NOMO-1 treated with DMSO at 0.1 percent for 48 hours (cell line): ENCODE data around the gene MAP1B.
A peak's percentile ranks its signal among the peaks of the same experiment; 100 is the strongest.

Experiments
- DNase-seq: peaks from one replicate; lab custom pipeline; 2025; ENCODE audit not compliant: unreplicated experiment; lab: John Stamatoyannopoulos, UW

Gene MAP1B

GRCh38 chr5:72130351-72130761, 23.1 kb downstream of the MAP1B start:
- no peak for DNase-seq

DNA sequence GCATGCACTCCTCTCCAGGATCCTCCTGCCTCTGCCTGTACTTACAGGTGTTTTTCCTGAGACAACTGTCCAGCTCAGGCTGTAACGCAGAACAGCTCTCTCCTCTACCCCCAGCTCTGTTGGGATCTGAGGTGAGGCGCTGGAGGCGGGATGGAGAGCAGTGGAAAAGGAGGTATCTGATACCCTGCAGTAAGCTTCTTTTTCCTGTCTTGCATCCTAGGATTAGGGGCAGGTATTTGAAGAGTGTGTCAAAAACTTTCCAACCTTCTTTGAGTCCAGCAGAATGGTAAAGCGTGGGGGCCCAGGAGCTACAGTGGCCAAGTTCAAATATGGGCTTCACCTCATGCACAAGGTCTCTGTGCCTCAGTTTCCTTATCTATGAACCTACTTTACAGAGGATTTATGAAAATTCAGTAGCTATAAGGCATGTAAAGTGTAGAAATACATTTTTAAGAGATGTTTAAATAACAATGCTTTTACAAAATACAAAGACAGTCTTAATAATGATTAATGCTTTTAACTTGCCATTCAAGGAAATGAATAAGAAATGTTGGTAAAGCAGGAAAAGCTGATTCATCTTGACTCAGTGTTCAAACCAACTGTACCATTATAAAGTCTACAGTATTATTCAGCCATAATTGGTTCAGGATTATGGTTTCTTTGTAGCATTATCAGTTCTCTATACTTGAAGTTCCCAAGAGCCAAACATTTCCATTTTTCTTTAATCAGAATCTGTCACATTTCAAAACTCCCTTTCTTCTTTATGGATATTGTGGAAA, 26.1 kb downstream of the MAP1B start:
- DNase-seq, result no peak

DNA sequence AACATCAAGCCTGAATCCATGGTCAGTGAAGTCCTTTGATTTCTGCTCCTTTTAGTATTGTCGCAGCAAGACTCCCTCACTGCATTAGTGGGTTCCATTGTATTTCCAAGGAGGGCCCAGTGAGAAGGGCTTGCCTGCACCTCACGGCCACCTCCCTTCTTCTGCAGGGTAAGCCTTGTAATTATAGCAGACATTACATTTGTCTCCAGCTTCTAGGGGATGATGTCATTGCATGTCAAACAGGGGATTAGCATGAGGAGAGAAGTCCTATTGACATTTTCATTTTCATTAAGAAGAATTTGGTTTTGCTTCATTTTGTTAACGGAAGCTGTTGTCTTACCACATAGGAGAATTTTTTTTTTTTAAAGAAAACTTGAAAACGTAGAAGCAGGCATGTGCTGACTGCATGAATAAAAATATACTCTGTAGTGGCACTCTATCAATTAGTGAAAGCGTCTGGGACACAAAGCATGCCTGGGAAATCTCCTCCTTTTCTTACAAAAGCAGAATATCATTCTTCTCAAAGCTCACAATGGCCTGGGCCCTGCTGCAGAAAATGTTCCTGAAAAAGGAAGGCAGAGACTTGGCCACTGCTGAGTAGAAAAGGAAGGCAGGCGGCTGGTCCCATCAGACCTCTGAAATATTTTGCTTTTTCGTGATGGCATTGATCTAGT, 27.1 kb downstream of the MAP1B start:
- no peak for DNase-seq

DNA sequence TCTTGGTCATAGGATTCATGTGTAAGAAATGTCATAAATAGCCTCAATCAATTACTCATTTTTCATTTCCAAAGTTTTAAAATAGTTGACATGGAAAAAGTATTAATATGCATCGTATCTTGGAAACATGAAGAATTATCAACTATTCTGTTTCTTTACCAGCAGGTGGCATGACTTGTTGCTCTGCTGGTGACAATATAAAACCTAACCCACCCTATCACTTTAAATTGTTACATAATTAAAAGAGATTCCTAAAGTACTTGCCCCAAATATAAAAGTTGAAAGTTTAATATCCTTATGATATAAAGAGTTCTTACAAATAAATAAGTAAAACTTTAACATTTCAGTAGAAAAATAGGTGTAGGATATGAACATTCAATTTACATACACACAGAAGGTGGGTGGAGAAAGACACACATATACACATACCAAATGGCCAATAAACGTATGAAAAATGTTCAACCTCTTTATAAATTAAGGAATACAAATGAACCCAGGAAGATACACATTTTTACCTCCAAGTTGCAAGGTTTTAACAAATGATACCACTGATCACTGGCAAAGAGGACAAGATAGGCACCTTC, 30.6 kb downstream of the MAP1B start:
- peak; percentile 33 for DNase-seq

GRCh38 chr5:72138943-72139521, 31.8 kb downstream of the MAP1B start:
- DNase-seq, result peak; percentile 36

- DNase-seq, result no peak
Observed at GRCh38 chr5:72140711-72141110, 33.4 kb downstream of the MAP1B start.

- no peak for DNase-seq
Observed at GRCh38 chr5:72141440-72142355, 34.4 kb downstream of the MAP1B start.

DNA sequence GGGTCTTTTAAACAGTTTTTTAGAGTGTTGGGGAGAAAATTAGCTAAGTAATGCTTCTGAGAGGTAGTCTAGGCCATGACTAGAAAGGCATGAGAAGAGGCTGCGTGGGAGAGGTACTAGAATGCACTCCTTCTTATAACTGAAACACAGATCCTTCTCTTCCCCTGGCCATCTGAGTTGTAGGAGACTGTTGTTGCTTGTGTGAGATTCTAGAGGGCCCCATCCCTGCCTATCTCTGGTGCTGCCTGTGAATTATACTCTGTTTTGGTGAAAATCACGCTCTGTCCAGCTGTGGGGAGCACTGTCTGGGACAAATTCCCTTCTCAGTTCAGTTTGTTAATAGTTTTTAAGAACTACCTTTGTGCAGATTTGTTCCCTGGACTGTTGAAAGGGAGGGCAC, 37.5 kb downstream of the MAP1B start:
- no peak for DNase-seq

GRCh38 chr5:72145348-72145747, 38.1 kb downstream of the MAP1B start:
- DNase-seq, result no peak

GRCh38 chr5:72146056-72146455, 38.8 kb downstream of the MAP1B start:
- DNase-seq, result no peak

DNA sequence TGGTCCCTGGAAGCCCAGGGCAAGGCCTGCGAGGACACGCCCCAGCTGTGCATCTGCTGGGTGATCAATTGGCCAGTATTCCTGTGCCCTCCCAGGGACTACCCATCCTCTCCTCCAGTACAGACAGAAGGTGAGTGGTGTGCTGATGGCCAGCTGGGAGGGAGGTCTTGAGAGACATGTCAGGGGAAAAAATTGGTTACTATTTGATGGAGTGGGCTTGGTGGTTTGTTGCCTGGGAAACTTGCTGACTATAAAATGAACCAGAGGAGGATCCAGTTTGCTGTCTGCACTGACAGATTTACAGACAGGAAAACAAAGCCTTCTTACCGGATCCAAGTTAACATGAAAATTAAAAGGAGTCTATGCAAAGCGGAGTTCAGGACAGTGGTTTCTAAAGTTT, 40.3 kb downstream of the MAP1B start:
- DNase-seq, result no peak

- DNase-seq, result no peak
Observed at GRCh38 chr5:72149742-72150141, 42.5 kb downstream of the MAP1B start.

DNA sequence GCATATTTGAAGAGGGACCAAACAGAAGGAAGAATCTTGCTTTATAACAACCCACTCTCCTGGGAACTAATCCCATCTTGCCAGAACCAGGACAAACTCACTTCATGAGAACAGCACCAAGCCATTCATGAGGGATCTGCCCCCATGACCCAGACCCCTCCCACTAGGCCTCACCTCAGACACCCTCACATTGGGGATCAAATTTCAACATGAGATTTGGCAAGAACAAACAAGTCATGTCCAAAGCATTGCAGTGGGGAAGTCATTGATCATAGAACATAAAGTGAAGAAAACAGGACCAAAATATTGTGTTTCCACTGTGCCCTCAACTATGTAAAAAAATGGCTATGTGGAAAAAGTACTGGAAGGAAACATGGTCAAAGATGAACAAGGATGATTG, 43.9 kb downstream of the MAP1B start:
- no peak for DNase-seq

- DNase-seq, result no peak
Observed at GRCh38 chr5:72151646-72152045, 44.4 kb downstream of the MAP1B start.

- no peak for DNase-seq
Observed at GRCh38 chr5:72152545-72152944, 45.3 kb downstream of the MAP1B start.

GRCh38 chr5:72153551-72153950, 46.3 kb downstream of the MAP1B start:
- DNase-seq, result no peak

GRCh38 chr5:72154076-72154756, 46.9 kb downstream of the MAP1B start:
- DNase-seq, result no peak

DNA sequence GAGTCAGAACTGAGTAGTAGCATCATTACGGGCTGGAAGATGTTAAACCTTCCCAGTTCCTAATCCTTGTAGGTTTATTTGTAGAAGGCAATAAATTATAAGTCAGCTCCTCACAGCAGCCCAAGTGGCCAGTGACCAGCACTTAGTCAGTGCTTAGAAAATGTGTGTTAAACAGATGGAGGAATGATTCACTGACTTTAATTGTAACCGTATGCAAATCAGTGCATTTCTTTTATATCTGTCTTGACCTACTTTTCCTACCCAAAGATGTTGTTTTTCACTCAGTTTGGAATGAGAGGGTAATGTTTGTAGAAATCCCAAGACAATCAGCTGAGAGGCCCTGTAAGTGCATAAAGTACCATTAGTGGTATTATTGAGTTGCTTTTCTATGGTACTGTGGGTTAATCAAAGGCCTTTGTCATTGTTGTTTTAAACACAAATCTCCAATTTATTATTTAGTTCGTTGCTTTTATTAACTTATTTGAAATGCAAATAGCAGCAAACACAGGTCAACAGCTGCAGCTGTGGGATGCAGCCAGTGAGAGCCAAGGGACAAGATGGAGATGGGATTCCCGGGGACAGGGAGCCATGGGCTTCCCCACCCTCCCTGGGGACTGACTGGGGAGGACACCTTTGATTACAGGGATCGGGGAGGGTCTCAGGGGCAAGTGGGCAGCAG, 49.8 kb downstream of the MAP1B start:
- DNase-seq, result no peak

- no peak for DNase-seq
Observed at GRCh38 chr5:72157625-72157962, 50.3 kb downstream of the MAP1B start.

- DNase-seq, result no peak
Observed at GRCh38 chr5:72159501-72159911, 52.2 kb downstream of the MAP1B start.
